ENCODE results near the gene SUSD6. TPM values are rescaled to one million over a fixed set of nuclear protein-coding genes. Genes with fewer than 3 reads are reported as not detected.

The SUSD6 gene
- total RNA-seq, 1 donor from 2014 or later: 23.9 TPM

- peaks cover 99% of the 10 kb centered on the region for H3K4me1 ChIP-seq
- no peak for DNase-seq
- intact Hi-C loops (cut with micrococcal nuclease): no loop called here
Observed at GRCh38 chr14:69684461-69685217, 73.2 kb downstream of the SUSD6 start.

GRCh38 chr14:69685218-69685616, 73.8 kb downstream of the SUSD6 start:
- DNase-seq: no peak
- Histone ChIP-seq H3K27me3 (ENCODE audit: low read depth) (no peaks in the 10 kb centered on the region), H3K4me3 (no peak overlapping the region), H3K9me3 (replicated peaks) (no peaks in the 10 kb centered on the region), H3K4me1 (peaks cover 99% of the 10 kb centered on the region), H3K36me3 (no peaks in the 10 kb centered on the region), H3K27ac (replicated peaks) (peak overlapping the region; percentile 27)
- intact Hi-C loops (cut with micrococcal nuclease): no loop called here
- TF ChIP-seq CTCF (IDR thresholded peaks at IDR 0.05; ENCODE audit: borderline replicate concordance): no peak

More at GRCh38 chr14:69684461-69685217, 73.2 kb downstream of the SUSD6 start:
- H3K9me3 ChIP-seq (replicated peaks): no peaks in the 10 kb centered on the region
- no peaks in the 10 kb centered on the region for H3K27me3 ChIP-seq (ENCODE audit: low read depth)
- peak overlapping the region; percentile 27 for H3K27ac ChIP-seq (replicated peaks)
- no peak for TF ChIP-seq CTCF (IDR thresholded peaks at IDR 0.05; ENCODE audit: borderline replicate concordance)
- H3K4me3 ChIP-seq: no peak overlapping the region
- no peaks in the 10 kb centered on the region for H3K36me3 ChIP-seq

GRCh38 chr14:69685716-69686115, 74.3 kb downstream of the SUSD6 start:
- H3K4me1 ChIP-seq: peaks cover 99% of the 10 kb centered on the region
- no peak overlapping the region for H3K4me3 ChIP-seq
- TF ChIP-seq CTCF (IDR thresholded peaks at IDR 0.05; ENCODE audit: borderline replicate concordance): no peak
- intact Hi-C loops (cut with micrococcal nuclease): no loop called here
- no peaks in the 10 kb centered on the region for H3K9me3 ChIP-seq (replicated peaks)
- peak overlapping the region; percentile 27 for H3K27ac ChIP-seq (replicated peaks)
- H3K36me3 ChIP-seq: no peaks in the 10 kb centered on the region
- peak; percentile 73 for DNase-seq
- H3K27me3 ChIP-seq (ENCODE audit: low read depth): no peaks in the 10 kb centered on the region

- H3K27me3 ChIP-seq (ENCODE audit: low read depth): no peaks in the 10 kb centered on the region
- no peaks in the 10 kb centered on the region for H3K9me3 ChIP-seq (replicated peaks)
- peaks cover 98% of the 10 kb centered on the region for H3K4me1 ChIP-seq
- no peak for TF ChIP-seq CTCF (IDR thresholded peaks at IDR 0.05; ENCODE audit: borderline replicate concordance)
- H3K36me3 ChIP-seq: no peaks in the 10 kb centered on the region
- DNase-seq: no peak
- intact Hi-C loops (cut with micrococcal nuclease): no loop called here
- no peak overlapping the region for H3K27ac ChIP-seq (replicated peaks)
- no peak overlapping the region for H3K4me3 ChIP-seq
Observed at GRCh38 chr14:69687606-69688298, 76.4 kb downstream of the SUSD6 start.

GRCh38 chr14:69688299-69688649, 76.9 kb downstream of the SUSD6 start:
- Histone ChIP-seq H3K4me1 (peaks cover 98% of the 10 kb centered on the region), H3K36me3 (no peaks in the 10 kb centered on the region), H3K27ac (replicated peaks) (peak overlapping the region; percentile 13), H3K27me3 (ENCODE audit: low read depth) (no peaks in the 10 kb centered on the region), H3K9me3 (replicated peaks) (no peaks in the 10 kb centered on the region), H3K4me3 (no peak overlapping the region)
- DNase-seq: no peak
- TF ChIP-seq CTCF (IDR thresholded peaks at IDR 0.05; ENCODE audit: borderline replicate concordance): no peak
- intact Hi-C loops (cut with micrococcal nuclease): no loop called here

Data from left ventricle myocardium inferior (tissue), 1 donor.